GM10266 (cell line): ENCODE results near the gene ADAMTS17.

ENCODE experiments used
- DNase-seq: peaks from one replicate; pipeline ENCODE4 v3.0.0; 2012; ENCODE audit errors: extremely low spot score
- TF ChIP-seq, protein P1 (sequence below): IDR thresholded peaks from 2 replicates; pipeline ENCODE4 v1.5.1; 2012; ENCODE audit warnings: mild to moderate bottlenecking, low read depth; ENCODE audit not compliant: control insufficient read depth, insufficient read depth; ENCODE audit errors: missing control alignments

ADAMTS17 gene

DNA sequence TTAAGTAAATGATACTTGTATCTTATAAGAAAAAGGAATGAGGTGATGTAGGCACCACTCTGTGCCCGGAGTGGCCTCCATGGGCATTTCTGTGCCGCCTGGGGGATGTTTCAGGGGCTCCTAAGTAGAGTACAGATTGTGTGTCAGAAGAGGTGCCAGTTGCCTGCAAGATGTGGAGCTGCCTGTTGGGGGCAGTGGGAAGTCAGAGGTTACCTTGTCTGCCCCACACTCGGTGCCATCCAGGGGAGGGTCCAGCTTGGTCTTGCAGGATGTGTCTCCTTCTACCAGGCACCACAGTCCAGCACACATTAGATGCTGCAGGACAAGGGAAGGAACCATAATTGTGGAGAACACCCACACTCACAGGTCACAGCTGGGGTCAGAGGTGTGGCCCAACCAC is 208.8 kb downstream of the ADAMTS17 start:
- TF ChIP-seq, protein P1, sequence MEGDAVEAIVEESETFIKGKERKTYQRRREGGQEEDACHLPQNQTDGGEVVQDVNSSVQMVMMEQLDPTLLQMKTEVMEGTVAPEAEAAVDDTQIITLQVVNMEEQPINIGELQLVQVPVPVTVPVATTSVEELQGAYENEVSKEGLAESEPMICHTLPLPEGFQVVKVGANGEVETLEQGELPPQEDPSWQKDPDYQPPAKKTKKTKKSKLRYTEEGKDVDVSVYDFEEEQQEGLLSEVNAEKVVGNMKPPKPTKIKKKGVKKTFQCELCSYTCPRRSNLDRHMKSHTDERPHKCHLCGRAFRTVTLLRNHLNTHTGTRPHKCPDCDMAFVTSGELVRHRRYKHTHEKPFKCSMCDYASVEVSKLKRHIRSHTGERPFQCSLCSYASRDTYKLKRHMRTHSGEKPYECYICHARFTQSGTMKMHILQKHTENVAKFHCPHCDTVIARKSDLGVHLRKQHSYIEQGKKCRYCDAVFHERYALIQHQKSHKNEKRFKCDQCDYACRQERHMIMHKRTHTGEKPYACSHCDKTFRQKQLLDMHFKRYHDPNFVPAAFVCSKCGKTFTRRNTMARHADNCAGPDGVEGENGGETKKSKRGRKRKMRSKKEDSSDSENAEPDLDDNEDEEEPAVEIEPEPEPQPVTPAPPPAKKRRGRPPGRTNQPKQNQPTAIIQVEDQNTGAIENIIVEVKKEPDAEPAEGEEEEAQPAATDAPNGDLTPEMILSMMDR = no peak
- DNase-seq = no peak

DNA sequence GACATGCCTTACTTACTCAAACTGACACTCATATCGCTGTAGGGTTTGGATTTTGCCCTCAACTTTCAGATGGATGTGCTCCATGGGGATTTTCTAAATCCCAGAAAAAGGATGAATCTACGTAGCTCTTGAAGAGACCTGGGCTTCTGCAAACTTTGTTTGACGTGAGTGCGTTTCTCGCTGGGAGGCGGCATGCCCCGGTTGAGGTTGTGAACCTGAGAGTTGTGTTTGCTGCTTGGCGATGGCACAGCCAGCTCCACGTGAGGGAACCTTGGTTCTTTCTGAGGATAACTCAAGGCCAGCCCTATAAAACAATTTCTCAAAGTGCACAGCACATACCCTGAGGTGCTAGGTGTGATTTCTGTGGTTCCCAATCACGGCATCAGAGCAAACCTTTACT is 209.5 kb downstream of the ADAMTS17 start:
- TF ChIP-seq, protein P1 = no peak

DNA sequence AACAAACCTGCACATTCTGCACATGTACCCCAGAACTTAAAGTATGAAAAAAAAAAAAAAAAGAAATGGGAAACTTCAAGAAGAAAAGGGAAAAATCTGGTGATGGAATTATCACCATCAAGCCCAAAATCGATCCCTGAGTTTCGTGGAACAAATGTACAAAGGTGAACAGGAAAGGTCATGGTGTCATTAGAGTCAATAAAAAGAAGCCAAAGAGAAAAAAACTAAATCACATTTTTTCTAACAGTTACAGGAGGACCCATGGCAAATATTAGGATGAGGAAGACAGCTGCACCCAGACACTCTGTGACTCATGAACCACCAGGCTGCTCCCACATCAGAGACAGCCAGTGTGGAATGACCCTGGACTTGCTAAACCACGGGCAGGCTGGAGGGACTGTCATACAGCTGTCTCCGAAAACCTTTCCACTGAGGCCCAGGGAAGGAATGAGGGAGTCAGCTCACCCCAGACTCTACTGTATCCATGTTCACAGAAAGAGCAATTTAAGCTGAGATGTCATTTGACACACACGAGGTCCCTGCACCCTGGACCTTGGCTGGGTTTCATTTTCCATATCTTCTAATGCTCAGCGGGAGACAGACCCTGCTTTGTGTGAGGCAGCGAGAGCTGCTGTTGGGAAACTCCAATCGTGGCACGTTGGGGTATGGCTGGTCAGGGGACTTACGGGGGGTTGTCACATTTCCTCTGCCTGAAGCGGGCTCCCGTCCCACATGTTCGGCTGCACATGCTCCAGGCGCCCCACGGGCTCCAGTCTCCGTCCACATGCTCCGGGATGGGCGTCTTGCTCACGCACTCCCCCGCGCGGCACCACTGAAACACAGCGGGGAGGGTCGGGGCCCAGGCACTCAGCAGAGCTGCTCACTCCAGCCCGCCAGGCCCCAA is 210.2 kb downstream of the ADAMTS17 start:
- TF ChIP-seq, protein P1 = no peak

More for the DNA sequence above, 209.5 kb downstream of the ADAMTS17 start:
- no peak for DNase-seq

DNA sequence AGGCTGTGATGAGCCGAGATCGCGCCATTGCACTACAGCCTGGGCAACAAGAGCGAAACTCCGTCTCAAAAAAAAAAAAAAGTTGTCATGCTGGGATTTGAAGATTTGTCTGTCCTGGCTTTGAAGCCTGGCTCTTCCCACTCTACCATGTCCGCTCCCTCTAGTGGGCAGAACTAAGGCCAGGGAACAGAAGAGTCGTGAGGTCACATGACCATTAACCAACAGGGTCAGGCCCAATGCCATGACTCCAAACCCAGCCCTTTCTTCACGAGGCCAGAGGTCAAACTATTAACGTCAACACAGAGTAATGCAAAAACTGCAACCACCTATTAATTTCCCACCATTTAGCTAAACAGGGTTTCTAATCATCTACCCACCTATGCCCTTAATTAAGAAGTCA is 212.1 kb downstream of the ADAMTS17 start:
- TF ChIP-seq, protein P1 = no peak
- DNase-seq = no peak

More for the DNA sequence above, 210.2 kb downstream of the ADAMTS17 start:
- DNase-seq = no peak

DNA sequence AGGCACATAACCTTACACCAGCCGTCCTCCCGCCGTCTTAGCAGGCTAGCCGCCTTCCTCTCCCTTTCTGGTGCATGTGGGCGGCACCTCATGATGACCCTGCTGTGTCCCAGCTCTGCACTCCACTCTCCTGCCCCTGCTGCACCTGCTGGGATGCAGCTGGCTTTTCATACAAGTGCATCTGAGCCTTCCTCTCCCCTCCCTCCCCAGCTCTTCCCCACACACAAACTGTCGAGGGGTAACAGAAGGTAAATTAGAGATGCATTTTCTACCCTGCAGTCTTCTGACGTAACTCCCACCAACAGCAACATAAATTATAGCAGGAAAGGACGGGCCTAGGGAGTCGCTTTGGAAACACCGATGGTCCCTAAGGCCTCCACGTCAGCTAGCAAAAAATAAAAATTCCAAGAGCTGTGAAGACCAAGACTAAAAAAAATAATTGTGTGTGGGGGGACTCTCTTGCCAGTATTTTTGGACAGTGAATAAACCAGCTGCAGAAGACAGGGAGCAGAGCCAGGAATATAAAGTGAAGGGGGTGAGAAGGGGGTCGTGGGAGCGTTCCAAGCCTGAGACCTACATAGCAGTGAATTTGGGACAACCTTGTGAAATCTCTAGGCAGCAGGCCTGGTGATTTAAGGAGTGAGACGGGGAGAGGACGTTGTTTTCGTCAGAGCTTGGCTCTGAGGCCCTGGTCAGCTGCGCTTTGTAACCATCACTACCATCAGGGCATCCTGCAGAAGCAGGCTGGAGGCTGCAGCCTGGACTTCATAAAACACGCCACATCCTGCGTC is 216.2 kb downstream of the ADAMTS17 start:
- TF ChIP-seq, protein P1 = no peak
- no peak for DNase-seq

DNA sequence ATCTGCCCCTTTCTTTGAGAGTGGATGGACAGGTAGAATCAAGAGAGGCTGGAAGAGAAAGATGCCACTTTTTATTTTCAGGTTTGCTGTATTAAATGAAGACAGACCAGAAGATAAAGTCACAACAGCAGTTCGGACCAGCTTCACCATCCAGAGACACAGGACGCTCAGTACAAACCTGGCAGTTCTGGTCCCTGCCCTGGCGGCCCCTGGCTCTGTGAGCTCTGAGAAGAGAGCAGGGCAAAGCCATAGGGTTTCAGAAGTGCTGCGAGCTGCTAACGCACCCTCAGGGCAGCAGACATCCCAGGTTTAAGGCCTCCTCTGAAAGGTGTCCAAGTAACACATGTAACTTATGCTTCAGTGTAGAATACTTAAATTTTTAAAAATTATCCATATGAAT is 216.8 kb downstream of the ADAMTS17 start:
- TF ChIP-seq, protein P1 = no peak

More for the DNA sequence above, 216.8 kb downstream of the ADAMTS17 start:
- no peak for DNase-seq
